Measurements from ENCODE around the gene ZNF414.
A peak's percentile ranks its signal among the peaks of the same experiment; 100 is the strongest.

The ZNF414 gene

GRCh38 chr19:8460516-8461298, 53.3 kb downstream of the ZNF414 start:
- peak overlapping the region; percentile 36 for H3K9ac ChIP-seq (ENCODE audit: low read length)
- H3K27me3 ChIP-seq (replicated peaks; ENCODE audit: control insufficient read depth, insufficient read depth, low read length), result no peaks in the 10 kb centered on the region
- peaks cover 40% of the 10 kb centered on the region for H3K4me1 ChIP-seq (ENCODE audit: control insufficient read depth, insufficient read depth, low read length)
- H3K9me3 ChIP-seq (ENCODE audit: control insufficient read depth, low read length), result no peaks in the 10 kb centered on the region
- peak; percentile 18 for DNase-seq (ENCODE audit: low read depth)
- peaks cover 45% of the 10 kb centered on the region for H3K36me3 ChIP-seq (ENCODE audit: control insufficient read depth, insufficient read depth, low read length, severe bottlenecking)
- H3K4me3 ChIP-seq (ENCODE audit: low read length), result peak overlapping the region; percentile 54

All from adipocyte (in vitro differentiated cells).